Neural progenitor cell (in vitro differentiated cells): Measurements from ENCODE around the gene MIA2. TPM values are rescaled to one million over a fixed set of nuclear protein-coding genes. Genes with fewer than 3 reads are reported as not detected.

ENCODE experiments used
- DNase-seq: peaks from one replicate; pipeline ENCODE4 v3.0.0-alpha.2; 2016; ENCODE audit warnings: low spot score
- H2AFZ ChIP-seq: fragments of 200-600 bp; sonication (generic); replicated peaks from 2 replicates; pipeline ENCODE4 v1.6.1; 2016; ENCODE audit warnings: antibody characterized with exemption
- H3F3A ChIP-seq: fragments of 200-600 bp; sonication (generic); 2 replicates; pipeline ENCODE4 v1.6.1; 2016; ENCODE audit warnings: antibody characterized with exemption, low read depth
- H3K27ac ChIP-seq: fragments of 200-600 bp; sonication (generic); 2 replicates; pipeline ENCODE4 v1.5.1; 2016; ENCODE audit warnings: mild to moderate bottlenecking
- H3K27me3 ChIP-seq: fragments of 200-600 bp; sonication (generic); 2 replicates; pipeline ENCODE4 v1.6.1; 2016; ENCODE audit warnings: mild to moderate bottlenecking, moderate library complexity
- H3K36me3 ChIP-seq: fragments of 200-600 bp; sonication (generic); 2 replicates; pipeline ENCODE4 v1.5.1; 2016
- H3K4me1 ChIP-seq: fragments of 200-600 bp; sonication (generic); 2 replicates; pipeline ENCODE4 v1.6.1; 2016; ENCODE audit warnings: mixed run types
- H3K4me2 ChIP-seq: fragments of 200-600 bp; sonication (generic); 2 replicates; pipeline ENCODE4 v1.6.1; 2016
- H3K4me3 ChIP-seq: fragments of 200-600 bp; sonication (generic); 2 replicates; pipeline ENCODE4 v1.5.1; 2016
- H3K79me2 ChIP-seq: fragments of 200-600 bp; sonication (generic); 2 replicates; pipeline ENCODE4 v1.6.1; 2016; ENCODE audit warnings: low read depth
- H3K9ac ChIP-seq: fragments of 200-600 bp; sonication (generic); 2 replicates; pipeline ENCODE4 v1.6.1; 2016
- H3K9me3 ChIP-seq: fragments of 200-600 bp; sonication (generic); 2 replicates; pipeline ENCODE4 v1.5.1; 2016; ENCODE audit warnings: low read depth
- H4K20me1 ChIP-seq: fragments of 200-600 bp; sonication (generic); 2 replicates; pipeline ENCODE4 v1.6.1; 2016; ENCODE audit warnings: low read depth
- H3K27ac Mint-ChIP-seq: 3 replicates; pipeline ENCODE4 v1.8.0; 2021; ENCODE audit warnings: mixed read lengths
- H3K27me3 Mint-ChIP-seq: 2 replicates; pipeline ENCODE4 v1.8.0; 2022; ENCODE audit warnings: low read depth, mild to moderate bottlenecking, inconsistent platforms, moderate library complexity, mixed read lengths; ENCODE audit not compliant: insufficient read depth
- H3K36me3 Mint-ChIP-seq: 3 replicates; pipeline ENCODE4 v1.8.0; 2021; ENCODE audit warnings: mixed read lengths
- H3K4me1 Mint-ChIP-seq: 3 replicates; pipeline ENCODE4 v1.8.0; 2021; ENCODE audit warnings: mixed read lengths
- H3K4me3 Mint-ChIP-seq: 3 replicates; pipeline ENCODE4 v1.8.0; 2021; ENCODE audit warnings: mild to moderate bottlenecking, moderate library complexity, mixed read lengths
- H3K9me3 Mint-ChIP-seq: 3 replicates; pipeline ENCODE4 v1.8.0; 2020; ENCODE audit warnings: mixed read lengths
- CTCF ChIP-seq: fragments of 200-600 bp; sonication (generic); IDR thresholded peaks from 2 replicates; pipeline ENCODE4 v1.5.1; 2017; ENCODE audit warnings: antibody characterized with exemption, mild to moderate bottlenecking
- EZH2 ChIP-seq: fragments of 200-600 bp; sonication (generic); IDR thresholded peaks from 2 replicates; pipeline ENCODE4 v1.6.1; 2017; ENCODE audit warnings: antibody characterized with exemption, mild to moderate bottlenecking, moderate library complexity
- EZH2phosphoT487 ChIP-seq: fragments of 200-600 bp; sonication (generic); IDR thresholded peaks from 2 replicates; pipeline ENCODE4 v1.6.1; 2017; ENCODE audit warnings: antibody characterized with exemption
- total RNA-seq: library from RNA; depleted of rRNA; stranded (reverse); fragments of >200 nt; gene quantifications from 2 replicates; pipeline ENCODE4 v1.2.3, GENCODE V29; 2015; ENCODE audit warnings: low replicate concordance

Gene MIA2
- total RNA-seq, 1 donor from 2014 or later = 13.0 TPM

DNA sequence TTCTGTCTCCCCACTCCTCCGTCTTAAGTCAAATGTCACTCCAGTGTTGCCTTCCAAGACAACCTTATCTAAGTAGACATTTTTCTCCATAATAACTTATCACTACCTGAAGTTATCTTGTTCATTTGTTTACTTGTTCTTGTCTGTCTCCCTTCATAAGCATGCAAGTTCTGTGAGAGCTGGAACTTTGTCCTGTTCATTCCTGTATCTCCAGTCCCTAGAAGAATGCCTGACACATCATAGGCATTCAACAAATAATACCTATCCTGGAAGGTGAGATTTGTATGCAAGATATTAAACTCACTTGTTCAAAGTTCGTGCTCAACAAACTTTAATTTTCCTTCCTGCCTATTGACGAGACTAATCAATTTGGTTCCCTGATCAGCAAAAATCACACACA is 5.7 kb upstream of the MIA2 start:
- H3K4me1 ChIP-seq = no peaks in the 10 kb centered on the region
- Mint-ChIP-seq H3K36me3 (no peaks in the 10 kb centered on the region), H3K27me3 (no peaks in the 10 kb centered on the region)

DNA sequence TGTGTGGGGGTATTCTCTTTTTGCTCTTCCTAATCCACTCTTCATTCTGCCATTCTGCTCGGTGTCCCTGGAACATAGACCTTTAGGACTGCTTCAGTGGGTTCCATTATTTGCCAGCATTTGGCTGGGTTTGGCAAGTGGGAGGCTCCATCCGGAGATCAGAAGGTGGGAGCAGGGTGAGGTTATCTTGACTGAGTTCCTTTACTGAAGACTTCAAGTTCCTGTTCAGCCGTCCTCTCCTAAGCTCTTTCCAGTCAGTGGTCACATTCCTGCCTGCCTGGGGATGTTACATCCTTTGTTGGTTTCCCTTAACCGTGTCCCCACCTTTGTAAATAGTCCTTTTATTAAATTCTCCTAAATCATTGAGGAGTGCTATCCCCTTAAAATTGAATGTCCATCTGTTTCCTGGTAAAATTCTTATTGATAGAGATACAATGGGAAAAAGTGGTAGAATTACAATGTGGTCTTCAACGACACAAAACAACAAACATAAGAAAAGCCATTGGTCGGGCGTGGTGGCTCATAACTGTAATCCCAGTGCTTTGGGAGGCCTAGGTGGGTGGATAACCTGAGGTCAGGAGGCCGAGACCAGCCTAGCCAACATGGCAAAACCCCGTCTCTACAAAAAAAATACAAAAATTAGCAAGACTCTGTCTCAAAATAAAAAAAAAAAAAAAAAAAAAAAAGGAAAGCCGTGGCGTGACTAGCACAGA is 5.0 kb upstream of the MIA2 start:
- Histone ChIP-seq H3K4me1 (no peaks in the 10 kb centered on the region), H3K9ac (no peak overlapping the region), H3K27me3 (no peaks in the 10 kb centered on the region), H3K9me3 (no peaks in the 10 kb centered on the region), H3K27ac (no peak overlapping the region), H3K36me3 (no peaks in the 10 kb centered on the region), H2AFZ (peak overlapping the region; percentile 52), H3K79me2 (no peaks in the 10 kb centered on the region), H3F3A (no peaks in the 10 kb centered on the region), H3K4me2 (no peak overlapping the region), H4K20me1 (no peaks in the 10 kb centered on the region), H3K4me3 (no peak overlapping the region)
- no peak for DNase-seq
- H3K4me3 Mint-ChIP-seq = no peak overlapping the region
- H3K4me1 Mint-ChIP-seq = no peaks in the 10 kb centered on the region
- H3K9me3 Mint-ChIP-seq = no peaks in the 10 kb centered on the region
- H3K27me3 Mint-ChIP-seq = no peaks in the 10 kb centered on the region
- TF ChIP-seq CTCF = no peak
- no peak for TF ChIP-seq EZH2
- TF ChIP-seq EZH2phosphoT487 = no peak
- H3K36me3 Mint-ChIP-seq = no peaks in the 10 kb centered on the region
- H3K27ac Mint-ChIP-seq = no peak overlapping the region

More for the DNA sequence above, 5.7 kb upstream of the MIA2 start:
- Histone ChIP-seq H3K27me3 (no peaks in the 10 kb centered on the region), H4K20me1 (no peaks in the 10 kb centered on the region), H3K9me3 (no peaks in the 10 kb centered on the region), H3F3A (no peaks in the 10 kb centered on the region), H3K27ac (no peak overlapping the region), H2AFZ (no peak overlapping the region), H3K79me2 (no peaks in the 10 kb centered on the region), H3K4me2 (no peak overlapping the region), H3K4me3 (no peak overlapping the region), H3K36me3 (no peaks in the 10 kb centered on the region), H3K9ac (no peak overlapping the region)
- Mint-ChIP-seq H3K27ac (no peak overlapping the region), H3K4me1 (no peaks in the 10 kb centered on the region), H3K4me3 (no peak overlapping the region), H3K9me3 (no peaks in the 10 kb centered on the region)
- no peak for TF ChIP-seq EZH2phosphoT487
- TF ChIP-seq CTCF = no peak
- TF ChIP-seq EZH2 = no peak
- no peak for DNase-seq

DNA sequence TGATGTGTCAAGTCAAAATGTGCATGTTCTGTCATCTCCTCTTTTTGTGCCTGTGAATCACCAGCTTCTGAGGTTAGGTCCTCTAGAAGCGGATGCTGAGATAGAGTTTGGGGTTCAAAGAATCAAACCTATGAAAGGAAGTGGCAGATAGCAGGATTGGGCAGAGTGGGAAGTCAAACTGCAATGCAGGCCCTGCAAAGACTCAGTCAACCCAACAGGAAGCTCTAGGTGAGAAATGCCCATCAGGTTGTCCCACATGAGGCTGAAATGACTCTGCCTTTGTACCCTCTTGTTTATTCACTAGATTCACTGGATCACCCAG is 4.5 kb upstream of the MIA2 start:
- no peaks in the 10 kb centered on the region for H3K27me3 ChIP-seq
- H3K9me3 ChIP-seq = no peaks in the 10 kb centered on the region
- Mint-ChIP-seq H3K4me1 (no peaks in the 10 kb centered on the region), H3K4me3 (no peak overlapping the region), H3K9me3 (no peaks in the 10 kb centered on the region), H3K27me3 (no peaks in the 10 kb centered on the region), H3K27ac (no peak overlapping the region), H3K36me3 (no peaks in the 10 kb centered on the region)
- no peak overlapping the region for H3K4me2 ChIP-seq
- H4K20me1 ChIP-seq = no peaks in the 10 kb centered on the region
- H3K27ac ChIP-seq = no peak overlapping the region
- H3K9ac ChIP-seq = no peak overlapping the region
- TF ChIP-seq CTCF = no peak
- TF ChIP-seq EZH2 = no peak
- TF ChIP-seq EZH2phosphoT487 = no peak
- no peaks in the 10 kb centered on the region for H3K4me1 ChIP-seq
- no peaks in the 10 kb centered on the region for H3K79me2 ChIP-seq
- no peaks in the 10 kb centered on the region for H3F3A ChIP-seq
- peak overlapping the region; percentile 52 for H2AFZ ChIP-seq
- no peak overlapping the region for H3K4me3 ChIP-seq
- H3K36me3 ChIP-seq = no peaks in the 10 kb centered on the region
- DNase-seq = no peak
